Left lung (tissue), 10 donors: ENCODE results near the gene SMO. TPM values are rescaled to one million over a fixed set of nuclear protein-coding genes. Genes with fewer than 3 reads are reported as not detected.
"Not testable (repeated sequence)": the region's sequence is repeated elsewhere in the genome, so short reads cannot be mapped to it uniquely, and the experiment has no call there.

Source experiments
- ATAC-seq: fragments of 200-7000 bp; cut with Tn5 transposase; one replicate; pipeline ENCODE4 v1.9.1; 2020; ENCODE audit warnings: moderate library complexity
- DNase-seq, 4 donors: peaks; one replicate each; pipeline ENCODE4 v3.0.0-alpha.2; 2013 to 2020
- H3K27ac ChIP-seq, 2 donors: fragments of 200-600 bp; sonication (generic) in 1 of 2; one replicate each; pipeline versions ENCODE4 v1.5.0 to v1.8.0; 2020 to 2021
- H3K27me3 ChIP-seq, 2 donors: fragments of 200-600 bp; sonication (generic) in 1 of 2; one replicate each; pipeline versions ENCODE4 v1.5.0 to v1.8.0; 2020 to 2021
- H3K36me3 ChIP-seq, 2 donors: fragments of 200-600 bp; sonication (generic) in 1 of 2; one replicate each; pipeline versions ENCODE4 v1.5.0 to v1.8.0; 2020 to 2021
- H3K4me1 ChIP-seq, 2 donors: fragments of 200-600 bp; one replicate each; pipeline ENCODE4 v1.8.0; 2021
- H3K4me3 ChIP-seq, 2 donors: fragments of 200-600 bp; sonication (generic) in 1 of 2; one replicate each; pipeline versions ENCODE4 v1.5.0 to v1.8.0; 2020 to 2021; ENCODE audit warnings: mild to moderate bottlenecking in 1 of 2
- H3K9me3 ChIP-seq, 2 donors: fragments of 200-600 bp; sonication (generic) in 1 of 2; one replicate each; pipeline versions ENCODE4 v1.5.0 to v1.8.0; 2020 to 2021
- intact Hi-C, 2 donors: fragments of 100-400 bp; cut with DNase I; formaldehyde crosslinking; loops; one replicate each; pipeline versions ENCODE4 v1.11.2 to v1.14.2; 2022
- polyA plus RNA-seq, 6 donors: library from polyadenylated mRNA; unstranded; fragments of 120-200 nt; gene quantifications; one replicate each; pipeline ENCODE4 v1.2.1, GENCODE V29; 2013; ENCODE audit not compliant: insufficient read length in 6 of 6
- total RNA-seq, 2 donors: library from RNA; stranded (reverse); fragmentation: NEBNext Ultra II Directional; extraction: Animal tissue kit (Norgen Biotek cat#: 25700); gene quantifications; one replicate each; pipeline ENCODE4 v1.2.1, GENCODE V29; 2021
- TF ChIP-seq, protein P1 (sequence below), 2 donors: fragments of 200-600 bp; sonication (generic) in 1 of 2; IDR thresholded peaks; one replicate each; pipeline versions ENCODE4 v1.5.0 to v1.8.0; 2021; ENCODE audit warnings: antibody characterized with exemption in 2 of 2
- donor health status: DM: no; HTN: yes; CAD: no.
- donor health status: DM: no; HTN: no; CAD: no.

Gene SMO
- total and polyA plus RNA-seq, 8 donors, result 5.1 to 74.2 (median 57.8) TPM

DNA sequence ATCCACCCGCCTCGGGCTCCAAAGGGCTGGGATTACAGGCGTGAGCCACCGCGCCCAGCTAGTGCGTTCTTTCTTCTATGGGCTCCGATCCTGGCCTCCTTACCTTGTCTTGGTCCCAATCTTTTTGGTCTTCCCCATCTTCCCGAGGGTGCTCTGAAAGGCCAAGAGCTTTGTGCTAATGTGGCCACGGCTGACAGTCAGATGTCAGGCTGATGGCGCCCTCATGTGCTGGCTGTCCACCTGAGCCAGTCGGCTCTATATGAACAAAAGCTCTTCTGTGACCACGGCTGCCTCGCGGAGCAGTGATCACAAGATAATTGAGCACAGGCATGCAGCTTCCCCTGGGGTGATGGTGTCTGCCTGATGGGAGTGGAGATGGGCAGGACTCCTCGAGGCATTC lies 25.4 kb downstream of the SMO start:
- no peaks in the 10 kb centered on the region for H3K36me3 ChIP-seq
- peaks cover 0 to 28% of the 10 kb centered on the region in 2 donors for H3K27me3 ChIP-seq
- TF ChIP-seq, protein P1, sequence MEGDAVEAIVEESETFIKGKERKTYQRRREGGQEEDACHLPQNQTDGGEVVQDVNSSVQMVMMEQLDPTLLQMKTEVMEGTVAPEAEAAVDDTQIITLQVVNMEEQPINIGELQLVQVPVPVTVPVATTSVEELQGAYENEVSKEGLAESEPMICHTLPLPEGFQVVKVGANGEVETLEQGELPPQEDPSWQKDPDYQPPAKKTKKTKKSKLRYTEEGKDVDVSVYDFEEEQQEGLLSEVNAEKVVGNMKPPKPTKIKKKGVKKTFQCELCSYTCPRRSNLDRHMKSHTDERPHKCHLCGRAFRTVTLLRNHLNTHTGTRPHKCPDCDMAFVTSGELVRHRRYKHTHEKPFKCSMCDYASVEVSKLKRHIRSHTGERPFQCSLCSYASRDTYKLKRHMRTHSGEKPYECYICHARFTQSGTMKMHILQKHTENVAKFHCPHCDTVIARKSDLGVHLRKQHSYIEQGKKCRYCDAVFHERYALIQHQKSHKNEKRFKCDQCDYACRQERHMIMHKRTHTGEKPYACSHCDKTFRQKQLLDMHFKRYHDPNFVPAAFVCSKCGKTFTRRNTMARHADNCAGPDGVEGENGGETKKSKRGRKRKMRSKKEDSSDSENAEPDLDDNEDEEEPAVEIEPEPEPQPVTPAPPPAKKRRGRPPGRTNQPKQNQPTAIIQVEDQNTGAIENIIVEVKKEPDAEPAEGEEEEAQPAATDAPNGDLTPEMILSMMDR (IDR thresholded peaks at IDR 0.05), result no peak
- DNase-seq (peak in 1 of 4 donors; percentile 21), ATAC-seq (no peak)
- no peak overlapping the region for H3K4me3 ChIP-seq
- peaks cover 0 to 4% of the 10 kb centered on the region in 2 donors for H3K4me1 ChIP-seq
- intact Hi-C loops, result loop anchor here in 1 of 2 donors (5.0 kb wide), 1 partner anchor 52 kb away; no protein-coding TSS in a partner anchor
- no peaks in the 10 kb centered on the region for H3K9me3 ChIP-seq
- no peak overlapping the region for H3K27ac ChIP-seq

DNA sequence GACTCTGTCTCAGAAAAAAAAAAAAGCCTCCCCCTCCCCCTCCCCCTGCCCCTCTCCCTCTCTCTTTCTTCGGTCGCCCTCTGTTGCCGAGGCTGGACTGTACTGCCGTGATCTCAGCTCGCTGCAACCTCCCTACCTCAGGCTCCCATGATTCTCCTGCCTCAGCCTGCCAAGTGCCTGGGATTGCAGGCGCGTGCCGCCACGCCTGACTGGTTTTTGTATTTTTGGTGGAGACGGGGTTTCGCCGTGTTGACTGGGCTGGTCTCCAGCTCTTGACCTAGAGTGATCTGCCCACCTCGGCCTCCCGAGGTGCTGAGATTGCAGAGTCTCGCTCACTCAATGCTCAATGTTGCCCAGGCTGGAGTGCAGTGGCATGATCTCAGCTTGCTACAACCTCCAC lies 27.3 kb downstream of the SMO start:
- H3K27me3 ChIP-seq, result peaks cover 0 to 12% of the 10 kb centered on the region in 2 donors
- ATAC-seq, H3K36me3 ChIP-seq, H3K4me1 ChIP-seq, intact Hi-C loops, H3K4me3 ChIP-seq, H3K9me3 ChIP-seq, H3K27ac ChIP-seq: not testable (repeated sequence)
- DNase-seq, result peak in 1 of 4 donors; percentile 13

DNA sequence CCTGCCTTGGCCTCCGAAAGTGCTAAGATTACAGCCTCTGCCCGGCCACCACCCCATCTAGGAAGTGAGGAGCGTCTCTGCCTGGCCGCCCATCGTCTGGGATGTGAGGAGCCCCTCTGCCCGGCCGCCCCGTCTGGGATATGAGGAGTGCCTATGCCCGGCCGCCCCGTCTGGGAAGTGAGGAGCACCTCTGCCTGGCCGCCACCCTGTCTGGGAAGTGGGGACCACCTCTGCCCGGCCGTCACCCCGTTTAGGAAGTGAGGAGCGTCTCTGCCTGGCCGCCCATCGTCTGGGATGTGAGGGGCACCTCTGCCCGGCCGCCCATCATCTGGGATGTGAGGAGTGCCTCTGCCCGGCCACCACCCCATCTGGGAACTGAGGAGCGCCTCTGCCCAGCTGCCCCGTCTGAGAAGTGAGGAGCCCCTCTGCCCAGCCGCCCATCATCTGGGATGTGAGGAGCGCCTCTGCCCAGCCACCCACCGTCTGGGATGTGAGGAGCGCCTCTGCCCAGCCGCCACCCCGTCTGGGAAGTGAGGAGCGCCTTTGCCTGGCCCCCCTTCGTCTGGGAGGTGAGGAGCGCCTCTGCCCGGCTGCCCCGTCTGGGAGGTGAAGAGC lies 27.8 kb downstream of the SMO start:
- H3K9me3 ChIP-seq, H3K27ac ChIP-seq, H3K4me1 ChIP-seq, H3K36me3 ChIP-seq, H3K4me3 ChIP-seq, intact Hi-C loops, ATAC-seq: not testable (repeated sequence)
- DNase-seq, result peak in 1 of 4 donors; percentile 22
- peaks cover 0 to 12% of the 10 kb centered on the region in 2 donors for H3K27me3 ChIP-seq

DNA sequence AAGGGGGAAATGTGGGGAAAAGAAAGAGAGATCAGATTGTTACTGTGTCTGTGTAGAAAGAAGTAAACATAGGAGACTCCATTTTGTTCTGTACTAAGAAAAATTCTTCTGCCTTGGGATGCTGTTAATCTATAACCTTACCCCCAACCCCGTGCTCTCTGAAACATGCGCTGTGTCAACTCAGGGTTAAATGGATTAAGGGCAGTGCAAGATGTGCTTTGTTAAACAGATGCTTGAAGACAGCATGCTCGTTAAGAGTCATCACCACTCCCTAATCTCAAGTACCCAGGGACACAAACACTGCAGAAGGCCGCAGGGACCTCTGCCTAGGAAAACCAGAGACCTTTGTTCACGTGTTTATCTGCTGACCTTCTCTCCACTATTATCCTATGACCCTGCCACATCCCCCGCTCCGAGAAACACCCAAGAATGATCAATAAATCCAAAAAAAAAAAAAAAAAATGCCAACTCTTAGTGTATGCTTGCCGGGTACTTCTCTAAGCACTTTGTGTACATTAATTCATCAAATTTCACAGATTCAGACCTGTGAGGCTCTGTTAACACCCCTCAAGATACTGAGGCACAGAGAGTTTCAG lies 28.5 kb downstream of the SMO start:
- intact Hi-C loops, DNase-seq, H3K27ac ChIP-seq, H3K9me3 ChIP-seq, ATAC-seq, H3K36me3 ChIP-seq, H3K4me3 ChIP-seq, H3K4me1 ChIP-seq: not testable (repeated sequence)
- H3K27me3 ChIP-seq, result peaks cover 0 to 12% of the 10 kb centered on the region in 2 donors

DNA sequence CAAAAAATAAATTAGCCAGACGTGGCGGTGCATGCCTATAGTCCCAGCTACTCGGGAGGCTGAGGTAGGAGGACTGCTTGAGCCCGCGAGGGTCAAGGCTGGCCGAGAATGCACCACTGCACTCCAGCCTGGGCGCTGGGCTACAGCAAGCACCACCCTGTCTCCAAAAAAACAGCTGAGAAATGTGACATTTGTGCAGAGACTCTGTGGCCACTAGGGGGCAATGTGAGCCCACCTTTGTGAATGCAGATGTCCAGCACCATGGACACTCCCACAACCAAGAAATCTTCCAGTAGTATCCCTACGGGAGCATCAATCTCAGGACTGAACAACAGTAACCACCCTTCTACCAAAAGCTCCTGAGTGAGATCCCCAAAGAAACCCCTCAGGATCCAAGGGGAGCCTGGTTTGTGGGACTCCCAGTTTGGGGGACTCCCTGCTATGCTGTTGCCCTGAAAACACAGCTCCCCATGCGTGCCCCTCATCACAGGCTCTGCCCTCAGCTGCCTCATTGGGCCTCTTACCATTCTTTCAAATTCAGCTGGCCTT lies 30.2 kb downstream of the SMO start:
- peak; percentile 99 for ATAC-seq
- Histone ChIP-seq H3K36me3 (no peaks in the 10 kb centered on the region), H3K9me3 (no peaks in the 10 kb centered on the region), H3K27me3 (peaks cover 0 to 12% of the 10 kb centered on the region in 2 donors), H3K27ac (no peak overlapping the region), H3K4me3 (no peak overlapping the region), H3K4me1 (peaks cover 0 to 9% of the 10 kb centered on the region in 2 donors)
- intact Hi-C loops, result no loop called here
- TF ChIP-seq, protein P1 (IDR thresholded peaks at IDR 0.05), result peak; percentile 87
- peak; percentile 72 to 85 (median 76) for DNase-seq

DNA sequence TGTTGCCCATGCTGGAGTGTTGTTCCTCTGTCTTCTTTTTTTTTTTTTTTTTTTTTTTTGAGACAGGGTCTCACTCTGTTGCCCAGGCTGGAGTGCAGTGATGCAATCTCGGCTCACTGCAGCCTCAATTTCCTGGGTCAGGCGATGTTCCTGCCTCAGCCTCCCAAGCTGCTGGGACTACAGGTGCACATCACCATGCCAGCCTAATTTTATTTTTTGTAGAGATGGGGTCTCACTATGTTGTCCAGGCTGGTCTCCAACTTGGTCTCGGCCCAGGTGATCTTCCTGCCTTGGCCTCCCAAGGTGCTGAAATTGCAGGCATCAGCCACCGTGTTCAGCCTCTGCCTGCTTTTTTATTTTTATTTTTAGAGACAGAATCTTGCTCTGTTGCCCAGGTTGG lies 30.7 kb downstream of the SMO start:
- H3K36me3 ChIP-seq, H3K27ac ChIP-seq, intact Hi-C loops, H3K4me3 ChIP-seq, ATAC-seq, H3K9me3 ChIP-seq: not testable (repeated sequence)
- H3K27me3 ChIP-seq, result peaks cover 0 to 12% of the 10 kb centered on the region in 2 donors
- DNase-seq, result peak in 1 of 4 donors; percentile 7
- H3K4me1 ChIP-seq, result peaks cover 0 to 11% of the 10 kb centered on the region in 2 donors

DNA sequence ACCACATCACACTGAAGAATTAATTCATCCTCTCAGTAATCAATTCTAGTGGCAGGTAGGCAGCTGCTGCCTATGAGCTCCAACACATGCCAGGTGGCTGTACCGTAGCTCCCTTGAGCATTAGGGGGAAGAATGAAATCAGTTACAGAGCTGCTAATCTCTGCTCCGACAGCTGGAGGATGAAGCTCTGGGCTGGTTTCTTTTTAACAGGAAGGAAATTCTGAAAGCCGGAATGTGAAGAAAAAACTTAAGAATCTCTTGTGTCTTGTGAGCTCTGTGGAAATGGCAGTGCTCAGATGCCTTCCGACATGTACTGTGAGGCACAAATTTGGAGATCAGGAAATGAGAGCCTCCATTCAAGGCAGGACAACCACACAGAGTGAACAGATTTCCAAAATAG lies 33.6 kb downstream of the SMO start:
- intact Hi-C loops, result no loop called here
- no peaks in the 10 kb centered on the region for H3K36me3 ChIP-seq
- H3K27ac ChIP-seq, result no peak overlapping the region
- H3K9me3 ChIP-seq, result no peaks in the 10 kb centered on the region
- H3K4me1 ChIP-seq, result peaks cover 0 to 27% of the 10 kb centered on the region in 2 donors
- TF ChIP-seq, protein P1 (IDR thresholded peaks at IDR 0.05), result no peak
- no peak for DNase-seq
- peaks cover 0 to 12% of the 10 kb centered on the region in 2 donors for H3K27me3 ChIP-seq
- H3K4me3 ChIP-seq, result no peak overlapping the region
- no peak for ATAC-seq
